HepG2 (cell line): Measurements from ENCODE around the gene FN1. TPM values are rescaled to one million over a fixed set of nuclear protein-coding genes. Genes with fewer than 3 reads are reported as not detected.
A peak's percentile ranks its signal among the peaks of the same experiment; 100 is the strongest.

Experiments used
- CREB1 ChIP-seq, 2 experiments: fragments of 450-650 bp in 1 of 2; IDR thresholded peaks; 2 replicates each; pipeline ENCODE4 v1.6.1; 2016 to 2017; ENCODE audit warnings: control low read depth in 1 of 2, mild to moderate bottlenecking in 1 of 2, missing compliant biosample characterization in 1 of 2, missing genetic modification characterization in 1 of 2
- ETV5 ChIP-seq: IDR thresholded peaks from 2 replicates; pipeline ENCODE4 v1.6.1; 2018; ENCODE audit warnings: missing biosample characterization, missing genetic modification reagents, inconsistent platforms, borderline replicate concordance
- HDAC1 ChIP-seq: sonication (generic); formaldehyde crosslinking; IDR thresholded peaks from 2 replicates; pipeline ENCODE4 v1.5.1; 2020; ENCODE audit warnings: mild to moderate bottlenecking, missing genetic modification reagents
- ISL2 ChIP-seq: sonication (generic); formaldehyde crosslinking; IDR thresholded peaks from 2 replicates; pipeline ENCODE4 v1.5.0; 2020; ENCODE audit warnings: missing genetic modification reagents
- MAF1 ChIP-seq: sonication (generic); formaldehyde crosslinking; IDR thresholded peaks from 2 replicates; pipeline ENCODE4 v1.5.0; 2020; ENCODE audit warnings: missing genetic modification reagents, borderline replicate concordance
- MTA1 ChIP-seq: sonication (generic); formaldehyde crosslinking; IDR thresholded peaks from 2 replicates; pipeline ENCODE4 v1.4.0; 2020; ENCODE audit warnings: missing genetic modification reagents, mild to moderate bottlenecking, borderline replicate concordance
- MXI1 ChIP-seq: IDR thresholded peaks from 3 replicates; pipeline ENCODE4 v1.6.1; 2012; ENCODE audit warnings: low read depth, low read length, inconsistent platforms, borderline replicate concordance
- RNF2 ChIP-seq: fragments of 450-650 bp; conservative IDR thresholded peaks from 2 replicates; pipeline ENCODE4 v1.6.1; 2016; ENCODE audit warnings: low read depth
- SAFB2 ChIP-seq: sonication (generic); formaldehyde crosslinking; IDR thresholded peaks from 2 replicates; pipeline ENCODE4 v1.5.1; 2020; ENCODE audit warnings: missing genetic modification reagents, low read depth, mild to moderate bottlenecking, borderline replicate concordance
- SOX13 ChIP-seq, 3 experiments: fragments of 450-650 bp in 1 of 3; sonication (generic) in 1 of 3; formaldehyde crosslinking in 1 of 3; IDR thresholded peaks in 2 of 3; conservative IDR thresholded peaks in 1 of 3; 2 replicates each; pipeline versions ENCODE4 v1.5.0 to v1.6.1; 2016 to 2020; ENCODE audit warnings: antibody characterized with exemption in 1 of 3, mild to moderate bottlenecking in 1 of 3, missing compliant biosample characterization in 1 of 3, missing genetic modification reagents in 1 of 3, moderate library complexity in 1 of 3
- TMF1 ChIP-seq: sonication (generic); formaldehyde crosslinking; IDR thresholded peaks from 2 replicates; pipeline ENCODE4 v1.8.1; 2022; ENCODE audit warnings: low read depth, missing genetic modification reagents
- TOPORS ChIP-seq: sonication (generic); formaldehyde crosslinking; IDR thresholded peaks from 2 replicates; pipeline ENCODE4 v1.8.0; 2023; ENCODE audit warnings: mild to moderate bottlenecking, missing genetic modification reagents
- ZKSCAN1 ChIP-seq: fragments of 150-350 bp; IDR thresholded peaks from 2 replicates; pipeline ENCODE4 v1.6.1; 2014; ENCODE audit warnings: low read length
- ZNF136 ChIP-seq: sonication (generic); formaldehyde crosslinking; IDR thresholded peaks from 2 replicates; pipeline ENCODE4 v1.8.1; 2022; ENCODE audit warnings: low read depth, mild to moderate bottlenecking, moderate library complexity, missing genetic modification reagents
- ZNF331 ChIP-seq: sonication (generic); formaldehyde crosslinking; IDR thresholded peaks from 2 replicates; pipeline ENCODE4 v1.4.0; 2020; ENCODE audit warnings: missing genetic modification reagents
- ZNF543 ChIP-seq: sonication (generic); formaldehyde crosslinking; IDR thresholded peaks from 2 replicates; pipeline ENCODE4 v1.4.0; 2020; ENCODE audit warnings: mild to moderate bottlenecking, missing genetic modification reagents
- ZNF883 ChIP-seq: sonication (generic); formaldehyde crosslinking; IDR thresholded peaks from 2 replicates; pipeline ENCODE4 v1.5.1; 2020; ENCODE audit warnings: mild to moderate bottlenecking, missing genetic modification reagents; ENCODE audit errors: not compliant biosample characterization
- ZSCAN25 ChIP-seq: sonication (generic); formaldehyde crosslinking; IDR thresholded peaks from 2 replicates; pipeline ENCODE4 v1.8.0; 2022; ENCODE audit warnings: mild to moderate bottlenecking, missing genetic modification reagents
- ZSCAN29 ChIP-seq: sonication (generic); formaldehyde crosslinking; conservative IDR thresholded peaks from 2 replicates; pipeline ENCODE4 v1.4.0; 2020; ENCODE audit warnings: mild to moderate bottlenecking, missing genetic modification reagents
- polyA plus RNA-seq, 8 experiments: library from polyadenylated mRNA; depleted of rRNA in 3 of 8; stranded (reverse) in 7 of 8; unstranded in 1 of 8; fragments of >200 nt; fragmentation: Illumina TruSeq in 4 of 8; extraction: Trizol in 4 of 8; gene quantifications; 2 replicates each; pipeline versions ENCODE4 v1.2.1 to v1.2.3, GENCODE V29; 2011 to 2016; ENCODE audit warnings: low read depth in 4 of 8, missing spikeins in 1 of 8, mixed read lengths in 1 of 8; ENCODE audit not compliant: insufficient read depth in 1 of 8
- total RNA-seq, 5 experiments: library from RNA; depleted of rRNA; stranded (reverse); fragments of >200 nt; fragmentation: Illumina TruSeq; extraction: Trizol; gene quantifications; 2 replicates each; pipeline ENCODE4 v1.2.3, GENCODE V29; 2016; ENCODE audit warnings: low read depth in 1 of 5
- TF ChIP-seq, protein P1 (sequence below): sonication (generic); formaldehyde crosslinking; IDR thresholded peaks from 2 replicates; pipeline ENCODE4 v1.4.0; 2020; ENCODE audit warnings: missing genetic modification reagents
- TF ChIP-seq, protein P2 (sequence below): IDR thresholded peaks from 2 replicates; pipeline ENCODE4 v1.6.1; 2016; ENCODE audit warnings: low read depth, borderline replicate concordance
- TF ChIP-seq, protein P3 (sequence below): sonication (generic); formaldehyde crosslinking; IDR thresholded peaks from 2 replicates; pipeline ENCODE4 v1.9.0; 2022; ENCODE audit warnings: low read depth, missing genetic modification reagents
- TF ChIP-seq, protein P4 (sequence below): sonication (generic); formaldehyde crosslinking; IDR thresholded peaks from 2 replicates; pipeline ENCODE4 v1.4.0; 2020; ENCODE audit warnings: mild to moderate bottlenecking, missing genetic modification reagents
- TF ChIP-seq, protein P5 (sequence below): IDR thresholded peaks from 2 replicates; pipeline ENCODE4 v1.6.1; 2018; ENCODE audit warnings: missing genetic modification reagents, mild to moderate bottlenecking, missing compliant biosample characterization

Gene FN1
- total and polyA plus RNA-seq, 2 of the 13 experiments (the other 11 are each of a cell fraction or from before 2014, with no cell fraction given): 1,847 to 6,471 TPM

DNA sequence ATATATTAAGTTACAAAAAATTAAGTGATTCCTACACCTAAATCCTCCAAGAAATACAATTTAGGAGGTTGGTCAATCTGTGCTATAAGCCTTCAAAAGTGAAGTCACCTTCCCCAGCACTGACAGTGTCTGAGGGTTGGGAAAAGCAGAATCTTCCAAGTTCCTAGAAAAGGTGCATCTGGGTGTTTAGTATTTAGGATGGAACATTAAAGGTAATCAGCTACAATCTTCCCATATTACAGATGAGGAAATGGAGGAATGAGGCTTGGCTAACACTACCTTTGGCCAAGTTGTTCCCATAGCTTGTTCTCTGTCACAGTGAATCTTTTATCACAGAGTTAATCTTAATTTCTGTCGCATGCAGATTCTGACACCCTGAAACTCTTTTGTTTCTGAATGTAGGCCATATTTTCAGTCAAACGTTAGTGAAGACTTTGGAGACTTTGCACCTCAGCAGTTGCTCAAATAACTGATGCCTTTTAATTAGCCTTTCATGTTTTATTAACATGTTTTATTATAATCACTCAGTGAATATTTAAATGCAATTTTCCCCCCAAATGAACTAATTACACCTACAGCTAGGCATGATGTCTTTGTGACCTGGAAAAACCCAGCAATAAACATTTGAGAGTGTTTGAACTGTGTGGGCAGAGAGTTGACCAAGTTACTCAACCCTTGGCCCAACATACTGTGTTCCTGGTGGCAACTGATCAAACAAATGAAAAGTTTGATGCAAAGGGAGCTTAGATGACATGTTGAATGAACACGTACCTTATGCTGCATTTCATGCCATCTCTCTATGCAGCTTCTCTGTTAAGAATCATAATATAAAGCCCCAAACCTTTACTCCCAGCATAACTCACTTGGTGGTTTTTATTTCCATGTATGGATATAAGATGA lies 17.6 kb downstream of the FN1 start (continued):
- TF ChIP-seq MAF1 (CRISPR knock-in tag): no peak
- peak; percentile 5; the same call in 1 of the 3 replicates for TF ChIP-seq MXI1
- TF ChIP-seq SOX13 (IDR thresholded peaks at IDR 0.05): 0 out of 2 replicates have a peak, but pooled peaks have one; percentile 21
- peak in 1 of 2 experiments; percentile 77; a peak in 1 of 4 replicates for TF ChIP-seq SOX13 (CRISPR knock-in tag; conservative IDR thresholded peaks at IDR 0.05 in 1 of 2, IDR thresholded peaks at IDR 0.05 in 1 of 2)
- peak; percentile 43; the same call in 1 of the 2 replicates for TF ChIP-seq ETV5
- TF ChIP-seq TMF1 (CRISPR knock-in tag): no peak
- TF ChIP-seq ZNF883: no peak
- TF ChIP-seq, protein P1, sequence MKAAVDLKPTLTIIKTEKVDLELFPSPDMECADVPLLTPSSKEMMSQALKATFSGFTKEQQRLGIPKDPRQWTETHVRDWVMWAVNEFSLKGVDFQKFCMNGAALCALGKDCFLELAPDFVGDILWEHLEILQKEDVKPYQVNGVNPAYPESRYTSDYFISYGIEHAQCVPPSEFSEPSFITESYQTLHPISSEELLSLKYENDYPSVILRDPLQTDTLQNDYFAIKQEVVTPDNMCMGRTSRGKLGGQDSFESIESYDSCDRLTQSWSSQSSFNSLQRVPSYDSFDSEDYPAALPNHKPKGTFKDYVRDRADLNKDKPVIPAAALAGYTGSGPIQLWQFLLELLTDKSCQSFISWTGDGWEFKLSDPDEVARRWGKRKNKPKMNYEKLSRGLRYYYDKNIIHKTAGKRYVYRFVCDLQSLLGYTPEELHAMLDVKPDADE: no peak
- TF ChIP-seq ZNF136 (CRISPR knock-in tag): 0 out of 2 replicates have a peak, but pooled peaks have one; percentile 51
- peak; percentile 56; the same call in 1 of the 2 replicates for TF ChIP-seq HDAC1 (CRISPR knock-in tag)
- TF ChIP-seq ZKSCAN1: no peak
- TF ChIP-seq, protein P2, sequence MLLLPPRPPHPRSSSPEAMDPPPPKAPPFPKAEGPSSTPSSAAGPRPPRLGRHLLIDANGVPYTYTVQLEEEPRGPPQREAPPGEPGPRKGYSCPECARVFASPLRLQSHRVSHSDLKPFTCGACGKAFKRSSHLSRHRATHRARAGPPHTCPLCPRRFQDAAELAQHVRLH (CRISPR knock-in tag): no peak; the same call in 1 of the 2 replicates
- TF ChIP-seq, protein P3, sequence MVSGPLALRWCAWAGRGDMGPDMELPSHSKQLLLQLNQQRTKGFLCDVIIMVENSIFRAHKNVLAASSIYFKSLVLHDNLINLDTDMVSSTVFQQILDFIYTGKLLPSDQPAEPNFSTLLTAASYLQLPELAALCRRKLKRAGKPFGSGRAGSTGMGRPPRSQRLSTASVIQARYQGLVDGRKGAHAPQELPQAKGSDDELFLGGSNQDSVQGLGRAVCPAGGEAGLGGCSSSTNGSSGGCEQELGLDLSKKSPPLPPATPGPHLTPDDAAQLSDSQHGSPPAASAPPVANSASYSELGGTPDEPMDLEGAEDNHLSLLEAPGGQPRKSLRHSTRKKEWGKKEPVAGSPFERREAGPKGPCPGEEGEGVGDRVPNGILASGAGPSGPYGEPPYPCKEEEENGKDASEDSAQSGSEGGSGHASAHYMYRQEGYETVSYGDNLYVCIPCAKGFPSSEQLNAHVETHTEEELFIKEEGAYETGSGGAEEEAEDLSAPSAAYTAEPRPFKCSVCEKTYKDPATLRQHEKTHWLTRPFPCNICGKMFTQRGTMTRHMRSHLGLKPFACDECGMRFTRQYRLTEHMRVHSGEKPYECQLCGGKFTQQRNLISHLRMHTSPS (CRISPR knock-in tag): peak; percentile 86; the same call in 1 of the 2 replicates
- TF ChIP-seq ISL2: peak; percentile 91
- TF ChIP-seq SAFB2 (CRISPR knock-in tag): no peak
- no peak for TF ChIP-seq ZNF331 (CRISPR knock-in tag)
- TF ChIP-seq CREB1 (IDR thresholded peaks at IDR 0.05): no peak
- peak; percentile 60 for TF ChIP-seq CREB1 (CRISPR knock-in tag; IDR thresholded peaks at IDR 0.05)
- TF ChIP-seq TOPORS: no peak
- TF ChIP-seq ZSCAN25 (CRISPR knock-in tag): 0 out of 2 replicates have a peak, but pooled peaks have one; percentile 52
- TF ChIP-seq RNF2: no peak
- TF ChIP-seq, protein P4, sequence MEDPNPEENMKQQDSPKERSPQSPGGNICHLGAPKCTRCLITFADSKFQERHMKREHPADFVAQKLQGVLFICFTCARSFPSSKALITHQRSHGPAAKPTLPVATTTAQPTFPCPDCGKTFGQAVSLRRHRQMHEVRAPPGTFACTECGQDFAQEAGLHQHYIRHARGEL (CRISPR knock-in tag): no peak
- TF ChIP-seq ZNF543 (CRISPR knock-in tag): no peak
- TF ChIP-seq, protein P5, sequence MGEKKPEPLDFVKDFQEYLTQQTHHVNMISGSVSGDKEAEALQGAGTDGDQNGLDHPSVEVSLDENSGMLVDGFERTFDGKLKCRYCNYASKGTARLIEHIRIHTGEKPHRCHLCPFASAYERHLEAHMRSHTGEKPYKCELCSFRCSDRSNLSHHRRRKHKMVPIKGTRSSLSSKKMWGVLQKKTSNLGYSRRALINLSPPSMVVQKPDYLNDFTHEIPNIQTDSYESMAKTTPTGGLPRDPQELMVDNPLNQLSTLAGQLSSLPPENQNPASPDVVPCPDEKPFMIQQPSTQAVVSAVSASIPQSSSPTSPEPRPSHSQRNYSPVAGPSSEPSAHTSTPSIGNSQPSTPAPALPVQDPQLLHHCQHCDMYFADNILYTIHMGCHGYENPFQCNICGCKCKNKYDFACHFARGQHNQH: 0 out of 2 replicates have a peak, but pooled peaks have one; percentile 21
- peak; percentile 60; the same call in 1 of the 2 replicates for TF ChIP-seq ZSCAN29 (CRISPR knock-in tag)
- TF ChIP-seq MTA1 (CRISPR knock-in tag): no peak
